Measurements from ENCODE around the gene ZDHHC12.

Gene ZDHHC12

DNA sequence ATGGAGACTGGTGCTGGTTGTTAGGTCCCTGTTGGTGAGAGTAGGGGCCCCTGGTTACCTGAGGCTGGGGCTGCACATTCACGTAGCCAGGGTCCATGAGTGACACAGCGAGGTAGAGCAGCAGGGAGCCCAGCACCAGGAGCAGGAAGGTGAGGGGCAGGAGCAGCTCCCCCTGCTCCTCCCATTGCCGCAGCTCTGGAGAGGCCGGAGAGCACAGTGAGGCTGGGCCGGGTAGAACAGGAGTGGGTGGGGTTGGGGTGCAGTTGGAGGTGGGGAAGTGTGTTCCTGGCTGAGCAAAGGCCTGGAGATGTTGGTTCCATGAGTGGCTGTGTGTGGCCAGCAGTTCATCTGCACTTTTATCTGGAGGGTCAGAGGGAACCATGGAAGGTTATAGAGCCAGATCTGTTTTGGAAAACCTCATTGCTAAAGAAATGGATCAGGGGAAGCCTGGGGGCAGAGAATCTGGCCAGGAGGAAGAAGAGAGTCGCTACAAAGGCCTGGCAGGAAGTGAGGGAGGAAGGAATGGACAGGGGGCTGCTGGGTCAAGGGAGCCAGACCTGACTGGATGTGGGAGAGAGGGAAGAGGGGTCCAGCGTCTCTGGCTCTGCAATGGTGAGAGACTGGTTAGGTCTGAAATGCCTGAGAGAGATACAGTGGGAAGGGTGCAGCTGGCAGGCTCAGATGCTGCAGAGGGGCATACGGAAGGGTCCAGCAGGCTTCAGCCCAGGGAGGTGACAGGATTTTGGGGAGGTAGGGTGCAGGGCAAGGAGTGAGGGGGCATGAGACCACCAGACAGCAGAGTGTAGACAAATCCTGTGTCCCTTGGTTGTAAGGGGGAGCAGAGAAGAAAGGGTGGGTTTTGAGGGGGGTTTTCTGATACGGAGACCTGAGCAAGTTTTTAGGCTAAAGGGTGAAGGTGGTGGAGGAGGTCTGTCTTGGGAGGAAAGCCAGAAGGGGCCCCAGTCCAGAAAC is 1.3 kb downstream of the ZDHHC12 start:
- Histone ChIP-seq H3K27me3 (ENCODE audit: insufficient read depth, low read depth, severe bottlenecking) (no peaks in the 10 kb centered on the region), H3K27ac (peak overlapping the region; percentile 90), H3K4me3 (ENCODE audit: low read depth, low read length) (no peak overlapping the region; the same call in 1 of the 2 replicates), H3K9me3 (ENCODE audit: severe bottlenecking) (no peaks in the 10 kb centered on the region), H3K36me3 (peaks cover 42% of the 10 kb centered on the region)
- no peak for DNase-seq
- TF ChIP-seq, protein P1, sequence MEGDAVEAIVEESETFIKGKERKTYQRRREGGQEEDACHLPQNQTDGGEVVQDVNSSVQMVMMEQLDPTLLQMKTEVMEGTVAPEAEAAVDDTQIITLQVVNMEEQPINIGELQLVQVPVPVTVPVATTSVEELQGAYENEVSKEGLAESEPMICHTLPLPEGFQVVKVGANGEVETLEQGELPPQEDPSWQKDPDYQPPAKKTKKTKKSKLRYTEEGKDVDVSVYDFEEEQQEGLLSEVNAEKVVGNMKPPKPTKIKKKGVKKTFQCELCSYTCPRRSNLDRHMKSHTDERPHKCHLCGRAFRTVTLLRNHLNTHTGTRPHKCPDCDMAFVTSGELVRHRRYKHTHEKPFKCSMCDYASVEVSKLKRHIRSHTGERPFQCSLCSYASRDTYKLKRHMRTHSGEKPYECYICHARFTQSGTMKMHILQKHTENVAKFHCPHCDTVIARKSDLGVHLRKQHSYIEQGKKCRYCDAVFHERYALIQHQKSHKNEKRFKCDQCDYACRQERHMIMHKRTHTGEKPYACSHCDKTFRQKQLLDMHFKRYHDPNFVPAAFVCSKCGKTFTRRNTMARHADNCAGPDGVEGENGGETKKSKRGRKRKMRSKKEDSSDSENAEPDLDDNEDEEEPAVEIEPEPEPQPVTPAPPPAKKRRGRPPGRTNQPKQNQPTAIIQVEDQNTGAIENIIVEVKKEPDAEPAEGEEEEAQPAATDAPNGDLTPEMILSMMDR (IDR thresholded peaks at IDR 0.05; ENCODE audit: low read depth, low read length): no peak

DNA sequence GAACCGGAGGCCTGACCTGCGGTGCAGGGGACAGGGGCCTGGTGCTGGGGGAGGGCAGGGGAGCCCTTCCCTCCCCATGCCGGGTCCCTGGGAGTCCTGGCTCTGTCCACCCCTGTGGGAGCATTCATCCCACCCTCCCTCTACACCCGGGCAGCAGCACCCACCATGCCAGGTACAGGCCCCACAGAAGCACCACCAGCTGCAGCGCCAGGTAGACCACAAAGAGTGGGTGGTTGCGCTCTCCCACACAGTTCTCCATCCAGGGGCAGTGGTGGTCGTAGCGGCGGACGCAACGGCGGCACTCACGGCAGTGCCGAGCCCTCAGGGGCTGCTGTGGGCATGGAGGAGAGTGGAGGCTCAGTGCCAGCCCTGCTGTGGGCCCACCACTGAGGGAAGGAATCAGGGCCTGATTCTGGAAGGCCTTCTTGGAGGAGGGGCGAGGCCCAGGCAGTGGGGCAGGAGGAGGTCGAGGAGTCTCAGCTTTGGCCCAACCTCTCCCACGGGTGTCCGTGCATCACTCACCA is 2.4 kb downstream of the ZDHHC12 start:
- Histone ChIP-seq H3K4me3 (ENCODE audit: low read depth, low read length) (no peak overlapping the region), H3K9me3 (ENCODE audit: severe bottlenecking) (no peaks in the 10 kb centered on the region), H3K27ac (no peak overlapping the region), H3K36me3 (peaks cover 52% of the 10 kb centered on the region), H3K27me3 (ENCODE audit: insufficient read depth, low read depth, severe bottlenecking) (no peaks in the 10 kb centered on the region)
- TF ChIP-seq, protein P1 (IDR thresholded peaks at IDR 0.05; ENCODE audit: low read depth, low read length): no peak
- no peak for DNase-seq

DNA sequence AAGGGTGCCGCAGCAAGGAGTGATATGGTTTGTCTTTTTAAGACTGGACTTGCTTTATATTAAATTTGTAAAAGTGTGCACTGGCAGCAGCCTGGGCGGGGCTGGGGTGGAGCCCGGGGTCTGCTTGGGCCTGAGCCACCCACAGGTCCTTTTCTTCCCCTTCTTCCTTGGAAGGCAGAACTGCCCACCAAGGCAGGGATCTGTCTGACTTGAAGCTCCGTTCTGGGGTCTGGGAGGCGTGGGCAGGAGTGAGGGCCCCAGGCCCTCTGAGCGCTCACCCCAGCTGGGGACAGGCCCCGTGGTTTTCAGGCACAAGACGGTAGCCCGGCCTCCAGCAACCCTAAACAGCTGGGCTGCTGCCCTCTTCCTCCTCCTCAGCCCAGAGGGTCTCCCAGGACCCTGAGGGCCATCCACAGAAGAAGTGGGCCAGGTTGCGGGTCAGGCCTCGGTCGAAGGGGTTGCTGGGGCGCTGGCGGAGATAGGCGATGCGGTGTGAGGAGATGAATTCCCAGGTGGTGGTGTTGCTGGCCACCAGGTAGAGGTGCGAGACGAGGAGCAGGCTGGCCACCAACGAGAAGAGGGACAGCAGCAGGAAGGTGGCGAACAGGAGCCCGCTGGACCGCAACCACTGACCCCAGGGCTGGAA is 3.0 kb downstream of the ZDHHC12 start:
- no peak for DNase-seq
- TF ChIP-seq, protein P1 (IDR thresholded peaks at IDR 0.05; ENCODE audit: low read depth, low read length): no peak
- Histone ChIP-seq H3K4me3 (ENCODE audit: low read depth, low read length) (no peak overlapping the region), H3K36me3 (peaks cover 58% of the 10 kb centered on the region), H3K27ac (no peak overlapping the region), H3K9me3 (ENCODE audit: severe bottlenecking) (no peaks in the 10 kb centered on the region), H3K27me3 (ENCODE audit: insufficient read depth, low read depth, severe bottlenecking) (no peaks in the 10 kb centered on the region)

DNA sequence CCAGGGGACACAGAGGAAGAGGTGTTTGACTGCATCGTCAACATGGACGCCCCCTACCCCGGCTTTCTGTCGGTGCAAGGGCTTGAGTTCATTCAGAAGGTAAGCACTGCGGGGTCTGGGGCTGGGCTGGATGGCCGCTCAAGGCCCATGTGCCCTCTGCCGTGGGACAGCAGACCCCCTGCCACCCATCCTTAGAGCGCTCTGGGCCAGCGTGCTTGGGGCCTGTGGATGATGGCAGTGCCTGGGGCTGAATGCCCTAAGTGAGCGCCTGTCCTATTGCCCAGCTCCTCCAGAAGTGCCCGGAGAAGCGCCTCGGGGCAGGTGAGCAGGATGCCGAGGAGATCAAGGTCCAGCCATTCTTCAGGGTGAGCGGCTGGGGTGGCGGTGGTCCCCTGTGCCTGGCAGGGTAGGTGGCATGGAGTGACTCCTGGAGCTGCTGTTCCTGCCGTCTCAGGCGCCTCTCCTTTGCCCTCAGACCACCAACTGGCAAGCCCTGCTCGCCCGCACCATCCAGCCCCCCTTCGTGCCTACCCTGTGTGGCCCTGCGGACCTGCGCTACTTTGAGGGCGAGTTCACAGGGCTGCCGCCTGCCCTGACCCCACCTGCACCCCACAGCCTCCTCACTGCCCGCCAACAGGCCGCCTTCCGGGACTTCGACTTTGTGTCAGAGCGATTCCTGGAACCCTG is 3.9 kb downstream of the ZDHHC12 start:
- H3K36me3 ChIP-seq: peaks cover 58% of the 10 kb centered on the region

DNA sequence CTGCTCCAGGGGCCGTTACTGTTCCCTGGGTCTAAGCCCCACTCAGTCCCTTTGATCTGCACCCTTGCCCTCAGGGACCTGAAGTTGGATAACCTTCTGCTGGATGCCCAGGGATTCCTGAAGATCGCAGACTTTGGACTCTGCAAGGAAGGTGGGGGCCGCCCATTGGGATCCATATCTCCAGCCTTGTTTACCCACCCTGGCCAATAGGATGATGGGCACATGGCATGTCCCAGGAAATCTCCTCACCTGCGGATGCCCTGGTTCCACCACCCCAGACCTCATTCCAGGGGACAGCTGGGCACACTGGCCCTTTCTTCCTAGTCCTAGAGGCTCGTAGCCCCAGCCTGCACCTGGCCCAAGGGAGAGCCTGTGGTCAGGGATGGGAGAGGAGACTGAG is 5.5 kb downstream of the ZDHHC12 start:
- no peak for DNase-seq
- TF ChIP-seq, protein P1 (IDR thresholded peaks at IDR 0.05; ENCODE audit: low read depth, low read length): no peak
- H3K9me3 ChIP-seq (ENCODE audit: severe bottlenecking): no peaks in the 10 kb centered on the region
- no peak overlapping the region for H3K27ac ChIP-seq
- H3K4me3 ChIP-seq (ENCODE audit: low read depth, low read length): no peak overlapping the region
- H3K27me3 ChIP-seq (ENCODE audit: insufficient read depth, low read depth, severe bottlenecking): no peaks in the 10 kb centered on the region
- peaks cover 73% of the 10 kb centered on the region for H3K36me3 ChIP-seq

More for the DNA sequence above, 3.9 kb downstream of the ZDHHC12 start:
- Histone ChIP-seq H3K4me3 (ENCODE audit: low read depth, low read length) (no peak overlapping the region), H3K9me3 (ENCODE audit: severe bottlenecking) (no peaks in the 10 kb centered on the region), H3K27ac (no peak overlapping the region), H3K27me3 (ENCODE audit: insufficient read depth, low read depth, severe bottlenecking) (no peaks in the 10 kb centered on the region)
- TF ChIP-seq, protein P1 (IDR thresholded peaks at IDR 0.05; ENCODE audit: low read depth, low read length): 0 out of 2 replicates have a peak, but pooled peaks have one; percentile 13
- DNase-seq: no peak

All from WERI-Rb-1 (cell line).